Ishikawa (cell line): ENCODE measurements around the gene RNF213.

Experiments
- CREB1 ChIP-seq: IDR thresholded peaks from 2 replicates; pipeline ENCODE4 v1.6.1; 2012; ENCODE audit warnings: low read depth
- EP300 ChIP-seq: IDR thresholded peaks from 2 replicates; pipeline ENCODE4 v1.6.1; 2012; ENCODE audit warnings: borderline replicate concordance
- FOXM1 ChIP-seq: IDR thresholded peaks from 2 replicates; pipeline ENCODE4 v1.6.1; 2012; ENCODE audit warnings: low read depth, borderline replicate concordance
- MAX ChIP-seq: IDR thresholded peaks from 2 replicates; pipeline ENCODE4 v1.6.1; 2012
- RAD21 ChIP-seq: IDR thresholded peaks from 2 replicates; pipeline ENCODE4 v1.6.1; 2012; ENCODE audit warnings: low read depth
- TCF12 ChIP-seq: IDR thresholded peaks from 2 replicates; pipeline ENCODE4 v1.6.1; 2012; ENCODE audit warnings: low read depth
- TEAD4 ChIP-seq: IDR thresholded peaks from 2 replicates; pipeline ENCODE4 v1.6.1; 2012
- USF1 ChIP-seq: IDR thresholded peaks from 2 replicates; pipeline ENCODE4 v1.6.1; 2012
- YY1 ChIP-seq: IDR thresholded peaks from 2 replicates; pipeline ENCODE4 v1.6.1; 2012; ENCODE audit warnings: low read depth
- ZBTB7A ChIP-seq: IDR thresholded peaks from 2 replicates; pipeline ENCODE4 v1.6.1; 2012; ENCODE audit warnings: low read depth
- TF ChIP-seq, protein P1 (sequence below): IDR thresholded peaks from 2 replicates; pipeline ENCODE4 v1.6.1; 2012; ENCODE audit warnings: low read depth, mild to moderate bottlenecking

DNA sequence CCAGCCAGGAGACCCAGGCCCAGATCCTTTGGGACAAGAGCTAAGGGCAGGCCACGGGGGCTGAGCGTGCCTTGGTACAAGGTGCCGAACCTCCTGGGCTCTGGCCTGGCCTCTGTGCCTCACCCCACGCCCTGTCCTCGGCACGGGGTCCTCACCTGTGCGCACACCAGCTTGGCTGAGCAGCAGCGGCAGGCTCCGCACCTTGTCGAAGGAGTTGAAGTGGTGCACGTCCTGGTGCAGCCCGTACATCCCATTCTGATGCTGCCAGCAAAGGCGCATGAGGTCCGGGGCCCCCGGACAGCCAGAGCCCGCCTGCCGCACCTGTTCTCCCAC is 45.8 kb upstream of the RNF213 start:
- TF ChIP-seq EP300 (no peak), CREB1 (no peak), MAX (no peak), TCF12 (no peak), ZBTB7A (no peak), RAD21 (no peak), TEAD4 (no peak), USF1 (no peak), FOXM1 (no peak), YY1 (no peak)
- TF ChIP-seq, protein P1, sequence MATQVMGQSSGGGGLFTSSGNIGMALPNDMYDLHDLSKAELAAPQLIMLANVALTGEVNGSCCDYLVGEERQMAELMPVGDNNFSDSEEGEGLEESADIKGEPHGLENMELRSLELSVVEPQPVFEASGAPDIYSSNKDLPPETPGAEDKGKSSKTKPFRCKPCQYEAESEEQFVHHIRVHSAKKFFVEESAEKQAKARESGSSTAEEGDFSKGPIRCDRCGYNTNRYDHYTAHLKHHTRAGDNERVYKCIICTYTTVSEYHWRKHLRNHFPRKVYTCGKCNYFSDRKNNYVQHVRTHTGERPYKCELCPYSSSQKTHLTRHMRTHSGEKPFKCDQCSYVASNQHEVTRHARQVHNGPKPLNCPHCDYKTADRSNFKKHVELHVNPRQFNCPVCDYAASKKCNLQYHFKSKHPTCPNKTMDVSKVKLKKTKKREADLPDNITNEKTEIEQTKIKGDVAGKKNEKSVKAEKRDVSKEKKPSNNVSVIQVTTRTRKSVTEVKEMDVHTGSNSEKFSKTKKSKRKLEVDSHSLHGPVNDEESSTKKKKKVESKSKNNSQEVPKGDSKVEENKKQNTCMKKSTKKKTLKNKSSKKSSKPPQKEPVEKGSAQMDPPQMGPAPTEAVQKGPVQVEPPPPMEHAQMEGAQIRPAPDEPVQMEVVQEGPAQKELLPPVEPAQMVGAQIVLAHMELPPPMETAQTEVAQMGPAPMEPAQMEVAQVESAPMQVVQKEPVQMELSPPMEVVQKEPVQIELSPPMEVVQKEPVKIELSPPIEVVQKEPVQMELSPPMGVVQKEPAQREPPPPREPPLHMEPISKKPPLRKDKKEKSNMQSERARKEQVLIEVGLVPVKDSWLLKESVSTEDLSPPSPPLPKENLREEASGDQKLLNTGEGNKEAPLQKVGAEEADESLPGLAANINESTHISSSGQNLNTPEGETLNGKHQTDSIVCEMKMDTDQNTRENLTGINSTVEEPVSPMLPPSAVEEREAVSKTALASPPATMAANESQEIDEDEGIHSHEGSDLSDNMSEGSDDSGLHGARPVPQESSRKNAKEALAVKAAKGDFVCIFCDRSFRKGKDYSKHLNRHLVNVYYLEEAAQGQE, result no peak
